DND-41 (cell line): Measurements from ENCODE around the gene CLP1.

Experiments
- CTCF ChIP-seq: IDR thresholded peaks from 2 replicates; pipeline ENCODE4 v1.5.1; 2012; ENCODE audit warnings: borderline replicate concordance, low read length, moderate library complexity, mild to moderate bottlenecking; ENCODE audit not compliant: poor library complexity, severe bottlenecking; ENCODE audit errors: extremely low read depth
- EZH2 ChIP-seq: IDR thresholded peaks from 3 replicates; pipeline ENCODE4 v1.6.1; 2012; ENCODE audit warnings: borderline replicate concordance, low read depth, mild to moderate bottlenecking, moderate library complexity, low read length, inconsistent platforms; ENCODE audit not compliant: severe bottlenecking

- TF ChIP-seq CTCF (no peak), EZH2 (no peak)
Measured at GRCh38 chr11:57699813-57700212, 42.3 kb downstream of the CLP1 start.
